Astrocyte of the cerebellum (primary cell): Measurements from ENCODE around the gene SLCO4A1.

Experiments
- DNase-seq: peaks from one replicate; pipeline ENCODE4 v3.0.0-alpha.2; 2011; ENCODE audit warnings: low read depth
- H3K4me3 ChIP-seq: 2 replicates; pipeline ENCODE4 v1.5.1; 2011; ENCODE audit warnings: mild to moderate bottlenecking, low read depth, low read length, moderate library complexity
- CTCF ChIP-seq: IDR thresholded peaks from 2 replicates; pipeline ENCODE4 v1.5.1; 2012; ENCODE audit warnings: low read length, low read depth, moderate library complexity, mild to moderate bottlenecking; ENCODE audit errors: missing control alignments
- in situ Hi-C: cut with HindIII; loops from 2 replicates; pipeline ENCODE4 v1.10.0; 2017; ENCODE audit warnings: low sequenced_read_pairs

The SLCO4A1 gene

GRCh38 chr20:62632575-62633090 is 9.7 kb upstream of the SLCO4A1 start:
- no peak for TF ChIP-seq CTCF
- no peak for DNase-seq
- in situ Hi-C loops, result no loop called here
- no peak overlapping the region for H3K4me3 ChIP-seq

- in situ Hi-C loops, result no loop called here
- no peak for DNase-seq
- no peak overlapping the region for H3K4me3 ChIP-seq
- no peak for TF ChIP-seq CTCF
Observed at GRCh38 chr20:62633598-62634329, 8.5 kb upstream of the SLCO4A1 start.

GRCh38 chr20:62634330-62634967 is 7.9 kb upstream of the SLCO4A1 start:
- in situ Hi-C loops, result no loop called here
- no peak for DNase-seq
- TF ChIP-seq CTCF, result no peak
- no peak overlapping the region for H3K4me3 ChIP-seq

- in situ Hi-C loops, result no loop called here
- TF ChIP-seq CTCF, result no peak
- DNase-seq, result no peak
- no peak overlapping the region for H3K4me3 ChIP-seq
Observed at GRCh38 chr20:62635232-62635631, 7.1 kb upstream of the SLCO4A1 start.

GRCh38 chr20:62635852-62636251 is 6.5 kb upstream of the SLCO4A1 start:
- no peak overlapping the region for H3K4me3 ChIP-seq
- in situ Hi-C loops, result no loop called here
- TF ChIP-seq CTCF, result no peak
- DNase-seq, result no peak

- no peak overlapping the region for H3K4me3 ChIP-seq
- in situ Hi-C loops, result no loop called here
- no peak for DNase-seq
- TF ChIP-seq CTCF, result no peak
Observed at GRCh38 chr20:62636446-62636845, 5.9 kb upstream of the SLCO4A1 start.
